Activated CD4-positive, alpha-beta T cell treated with anti-CD3 and anti-CD28 coated beads for 48 hours (primary cell): ENCODE measurements around the gene CHST12.
"Not testable (repeated sequence)": the region's sequence is repeated elsewhere in the genome, so short reads cannot be mapped to it uniquely, and the experiment has no call there.

Experiments used
- DNase-seq: peaks from one replicate; pipeline ENCODE4 v3.0.0-alpha.2; 2020

The CHST12 gene

GRCh38 chr7:2379161-2379560, 24.2 kb upstream of the CHST12 start:
- DNase-seq, result no peak

DNA sequence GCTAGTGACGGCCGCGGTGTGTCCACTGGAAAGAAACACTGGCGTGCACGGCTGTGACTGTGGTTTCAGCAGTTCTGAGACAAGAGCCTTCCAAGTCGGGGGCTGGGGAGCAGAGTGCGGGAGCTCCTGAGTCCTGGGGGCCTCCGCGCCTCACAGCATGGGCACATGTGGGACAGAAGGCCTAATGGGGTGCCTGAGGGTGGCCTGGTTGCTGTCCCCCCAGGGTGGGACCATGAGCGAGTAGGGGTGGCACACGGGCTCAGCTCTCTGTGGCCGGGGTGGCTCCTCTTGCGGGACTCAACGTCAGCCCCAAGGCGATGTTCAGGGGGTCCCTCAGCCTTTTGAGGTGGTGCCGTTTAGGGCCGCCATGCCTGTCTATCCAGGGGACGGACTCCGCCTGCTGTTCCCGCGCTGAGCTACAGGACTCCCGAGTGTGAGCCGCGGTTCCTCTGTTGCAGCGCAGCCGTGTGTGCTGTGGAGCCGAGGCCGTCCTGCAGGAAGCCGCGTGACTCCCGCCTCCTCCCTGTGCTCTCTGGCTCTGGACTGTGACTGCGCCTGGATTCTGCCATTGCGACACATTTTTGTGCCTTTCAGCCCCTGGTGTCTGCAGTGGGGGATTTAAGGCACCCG, 23.5 kb upstream of the CHST12 start:
- DNase-seq, result no peak

DNA sequence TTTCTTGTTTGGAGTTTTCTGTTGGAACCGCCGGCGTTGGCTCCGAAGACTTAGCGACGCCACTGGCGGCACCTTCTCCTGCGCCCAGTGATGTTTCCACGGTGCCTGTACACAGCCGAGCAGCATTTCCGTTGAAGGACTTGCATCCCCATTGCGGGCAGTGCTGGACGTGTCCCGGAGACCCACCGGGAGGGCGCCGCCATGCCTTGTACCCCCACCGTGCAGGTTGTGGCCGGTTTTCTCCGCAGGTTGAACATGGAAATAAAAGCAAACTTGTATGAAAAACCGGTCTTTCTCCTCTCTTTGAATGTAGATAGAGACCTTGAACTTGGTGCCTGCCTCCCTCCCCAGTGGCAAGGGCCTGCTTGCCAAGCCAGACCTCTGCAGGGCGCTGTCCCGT, 22.9 kb upstream of the CHST12 start:
- DNase-seq, result no peak

DNA sequence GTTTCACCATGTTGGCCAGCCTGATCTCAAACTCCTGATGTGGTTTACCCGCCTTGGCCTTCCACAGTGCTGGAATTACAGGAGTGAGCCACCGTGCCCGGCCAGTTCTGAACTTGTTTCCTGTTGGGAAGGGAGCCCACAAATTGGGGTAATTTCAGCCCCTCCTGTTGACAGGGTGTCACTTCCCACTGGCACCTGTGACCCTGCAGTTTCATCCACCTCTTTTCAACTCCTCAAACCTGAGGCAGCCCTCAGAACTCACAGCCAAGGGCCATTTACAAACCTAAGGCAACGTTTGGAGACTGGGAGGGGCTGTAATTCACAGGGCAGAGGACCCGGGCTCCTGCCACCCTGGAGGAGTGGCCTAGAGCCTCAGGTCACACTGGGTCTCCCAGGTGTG, 22.2 kb upstream of the CHST12 start:
- no peak for DNase-seq

DNA sequence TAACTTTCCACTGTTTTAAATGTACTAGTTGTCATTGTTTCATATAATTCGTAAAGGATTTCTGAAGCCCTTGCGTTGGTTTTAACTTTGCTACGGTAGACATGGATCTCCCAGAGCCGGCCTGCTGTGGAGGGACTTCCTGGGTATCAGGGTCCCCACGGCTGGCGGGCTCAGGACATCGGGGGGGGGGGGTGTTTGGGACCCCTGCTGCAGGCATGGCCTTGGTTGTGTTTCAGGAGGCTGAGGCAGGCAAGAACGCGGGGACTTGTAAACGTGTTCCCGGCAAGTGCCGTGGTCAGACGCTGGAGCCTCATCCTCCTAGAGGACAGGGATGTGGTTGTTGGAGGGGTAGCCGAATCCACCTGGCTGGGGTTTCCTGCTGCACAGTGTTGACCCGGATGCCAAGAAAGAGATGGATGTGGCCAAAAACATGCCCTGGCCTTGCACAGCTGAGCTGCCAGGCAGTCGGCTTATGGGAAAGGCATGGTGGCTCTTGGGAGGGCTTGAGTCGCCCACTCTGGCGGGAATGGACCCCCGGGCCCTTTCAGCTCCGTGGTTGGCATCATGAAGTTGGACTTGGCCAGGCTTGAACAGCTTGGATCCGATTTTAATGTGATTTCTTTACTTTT, 21.4 kb upstream of the CHST12 start:
- no peak for DNase-seq

DNA sequence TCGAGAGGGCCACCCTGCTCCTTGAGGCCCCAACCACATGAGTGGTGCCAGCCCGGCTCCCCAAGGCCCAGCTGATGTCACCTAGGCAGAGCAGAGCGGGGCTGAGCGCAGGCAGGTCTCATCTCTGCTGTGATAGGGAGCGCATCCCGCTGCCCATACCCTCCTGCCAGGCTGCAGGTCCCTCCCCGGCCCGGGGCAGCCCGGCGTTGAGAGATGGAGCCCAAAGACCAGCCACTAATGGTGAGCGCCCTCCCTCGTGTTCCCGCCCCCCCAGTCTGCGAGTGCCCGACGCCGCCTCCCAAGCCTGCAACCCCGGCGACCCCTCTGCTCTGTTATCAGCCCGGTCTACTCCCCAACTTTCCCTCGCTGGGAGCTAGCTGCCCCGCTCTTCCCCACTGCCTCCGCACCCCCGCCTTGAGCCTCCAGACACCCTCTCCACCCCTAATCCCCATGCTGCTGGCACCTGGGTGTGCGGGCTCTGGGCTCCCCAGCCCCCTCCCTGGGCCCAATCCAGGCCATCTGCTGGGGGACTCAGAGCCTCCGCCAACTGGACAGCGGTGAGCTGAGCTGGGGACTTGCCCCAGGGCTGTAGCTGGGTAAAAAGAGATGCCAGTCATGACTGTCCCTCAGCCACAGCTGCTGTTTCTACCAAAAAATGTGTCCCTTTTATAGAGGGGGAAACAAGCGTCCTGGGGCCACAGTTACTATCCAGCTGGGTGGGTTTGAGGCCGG, 19.7 kb upstream of the CHST12 start:
- no peak for DNase-seq

DNA sequence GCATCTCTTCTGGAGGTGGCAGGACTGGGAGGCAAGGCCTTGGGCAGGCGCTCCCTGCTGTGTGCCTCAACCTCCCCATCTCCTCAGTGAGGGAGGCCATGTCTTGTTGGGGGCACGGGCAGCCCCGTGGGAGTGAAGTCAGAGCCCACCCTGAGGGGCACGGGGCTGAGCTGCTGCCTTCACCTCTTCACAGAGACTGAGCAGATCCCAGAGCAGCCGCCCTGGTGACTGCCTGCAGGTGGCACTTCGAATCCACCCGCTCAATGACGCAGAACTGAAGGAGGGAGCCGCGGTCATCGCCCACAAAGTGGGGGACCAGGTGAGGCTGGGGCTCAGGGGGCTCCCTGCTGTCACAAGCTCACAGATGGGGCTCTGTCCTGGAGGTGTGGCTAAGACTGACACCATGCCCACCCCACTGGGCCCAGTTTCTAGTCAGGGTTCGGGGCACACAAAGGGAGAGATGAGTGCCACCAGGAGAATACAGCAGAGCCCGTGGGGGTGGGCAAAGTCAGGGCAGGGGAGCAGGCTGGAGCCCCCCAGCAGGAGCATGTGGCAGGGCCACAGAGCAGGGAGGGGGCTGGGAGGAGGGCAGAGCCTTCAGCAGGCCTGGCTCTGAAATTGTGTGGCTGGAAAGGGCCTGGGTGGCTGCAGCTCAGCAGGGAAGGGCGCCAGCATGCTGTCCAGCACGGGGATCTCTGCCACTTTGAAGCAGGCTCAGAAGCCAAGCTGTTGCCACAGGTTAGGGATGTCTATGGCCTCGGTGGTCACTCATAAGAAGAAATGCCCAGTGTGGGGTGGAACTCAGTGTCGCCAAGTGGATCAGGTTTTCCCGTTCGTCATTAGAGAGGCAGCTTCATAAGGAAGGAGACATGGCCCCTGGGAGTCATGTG, 18.8 kb upstream of the CHST12 start:
- no peak for DNase-seq

DNA sequence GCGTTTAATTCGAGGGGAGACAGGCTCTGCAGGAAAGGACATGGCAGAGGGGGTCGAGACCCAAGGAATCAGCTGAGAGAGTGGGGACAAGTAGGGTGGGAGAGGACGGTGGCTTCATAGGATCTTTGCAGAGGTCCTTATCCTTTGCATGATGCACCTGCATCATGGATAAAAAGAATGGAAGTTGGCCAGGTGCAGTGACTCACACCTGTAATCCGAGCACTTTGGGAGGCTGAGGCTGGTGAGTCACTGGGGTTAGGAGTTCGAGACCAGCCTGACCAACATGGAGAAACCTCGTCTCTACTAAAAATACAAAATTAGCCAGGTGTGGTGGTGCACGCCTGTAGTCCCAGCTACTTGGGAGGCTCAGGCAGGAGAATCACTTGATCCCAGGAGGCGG, 17.3 kb upstream of the CHST12 start:
- not testable (repeated sequence) for DNase-seq

DNA sequence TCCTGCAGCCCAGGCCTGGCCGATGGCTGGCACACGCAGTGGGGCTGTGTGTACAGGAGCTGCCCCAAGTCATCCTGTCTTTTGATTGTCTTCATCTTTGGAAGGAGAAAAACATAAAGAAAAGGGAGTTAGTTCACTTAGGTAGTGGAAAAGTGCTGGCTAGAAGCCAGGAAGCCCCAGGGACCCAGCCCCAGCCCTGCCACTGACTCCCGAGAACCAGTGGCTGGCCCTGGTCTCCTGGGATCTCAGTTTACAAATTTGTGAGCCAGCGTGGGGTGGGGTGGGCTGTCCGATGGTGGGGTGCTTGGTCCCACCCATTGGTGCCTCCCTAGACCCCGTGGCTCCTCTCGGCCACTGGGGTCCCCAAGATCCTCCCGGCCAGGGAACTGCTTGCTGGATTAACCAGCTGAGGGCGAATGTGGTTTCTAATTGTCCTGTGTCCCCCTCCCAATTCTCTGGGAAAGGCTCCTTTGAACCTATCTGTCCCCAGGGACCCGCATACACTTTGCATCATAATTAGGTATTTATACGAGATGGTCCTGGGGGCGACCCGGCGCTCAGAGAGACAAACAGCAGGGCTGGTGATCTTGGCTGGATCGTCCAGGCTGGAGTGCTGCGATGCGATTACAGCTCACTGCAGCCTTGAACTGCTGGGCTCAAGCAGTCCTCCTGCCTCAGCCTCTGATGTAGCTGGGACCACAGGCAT, 16.3 kb upstream of the CHST12 start:
- no peak for DNase-seq

GRCh38 chr7:2387897-2388636, 15.3 kb upstream of the CHST12 start:
- DNase-seq, result no peak

GRCh38 chr7:2388637-2388954, 14.8 kb upstream of the CHST12 start:
- DNase-seq, result no peak

GRCh38 chr7:2390020-2390816, 13.2 kb upstream of the CHST12 start:
- not testable (repeated sequence) for DNase-seq

DNA sequence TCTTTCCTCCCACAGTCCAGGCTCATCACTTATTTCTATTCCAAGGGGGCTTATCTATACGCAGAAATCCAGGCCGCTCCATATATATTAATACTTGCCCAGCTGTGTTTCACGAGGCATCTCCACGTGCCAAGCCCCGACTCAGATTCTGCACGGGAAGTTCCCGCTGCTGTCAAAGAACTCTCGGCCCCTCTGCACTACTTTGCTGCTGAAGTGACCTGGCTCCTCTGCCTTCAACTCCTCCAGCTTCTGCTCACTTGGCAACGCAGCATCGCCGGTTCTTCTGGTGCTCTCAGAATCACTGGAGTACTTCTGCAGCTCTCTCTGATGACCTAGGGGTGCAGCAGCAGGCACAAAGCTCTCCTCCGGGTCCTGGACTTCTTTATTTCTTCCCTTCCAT, 9.7 kb upstream of the CHST12 start:
- no peak for DNase-seq

DNA sequence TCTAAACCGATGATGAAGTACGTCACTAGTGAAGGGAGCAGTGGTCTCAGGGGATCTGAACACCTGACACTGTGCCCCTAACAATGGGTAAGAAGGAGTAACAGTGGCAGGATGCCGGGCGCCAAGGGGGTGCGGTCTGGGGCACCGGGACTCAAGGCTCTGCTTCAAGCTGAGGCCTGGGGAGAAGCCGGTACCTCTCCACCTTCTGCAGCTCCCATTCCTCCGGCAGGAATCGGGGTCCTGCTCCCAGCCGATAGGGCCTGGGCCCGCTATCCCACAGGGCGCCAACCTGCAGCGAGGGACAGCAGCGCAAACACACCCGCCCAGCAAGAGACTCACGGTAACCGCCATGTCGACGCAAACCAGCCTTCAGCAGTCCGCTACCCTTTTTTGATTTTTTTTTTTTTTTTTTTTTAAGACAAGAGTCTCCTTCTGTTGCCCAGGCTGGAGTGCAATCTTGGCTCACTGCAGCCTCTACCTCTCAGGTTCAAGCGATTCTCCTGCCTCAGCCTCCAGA, 8.8 kb upstream of the CHST12 start:
- DNase-seq, result no peak

DNA sequence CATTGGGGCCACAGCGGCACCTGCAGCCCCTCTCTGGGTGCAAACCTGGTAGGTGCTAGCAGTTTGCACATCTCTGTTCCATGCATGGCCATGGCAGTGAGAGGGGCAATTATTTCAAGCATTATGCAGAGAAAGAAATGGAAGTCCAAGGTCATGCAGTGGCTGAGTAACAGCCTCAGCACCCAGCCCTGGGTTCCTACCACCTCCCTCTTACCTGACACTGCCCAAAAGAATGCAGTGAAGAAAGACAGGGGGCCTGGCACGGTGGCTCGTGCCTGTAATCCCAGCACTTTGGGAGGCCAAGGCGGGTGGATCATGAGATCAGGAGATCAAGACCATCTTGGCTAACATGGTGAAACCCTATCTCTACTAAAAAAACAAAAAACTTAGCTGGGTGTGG, 4.9 kb upstream of the CHST12 start:
- no peak for DNase-seq

DNA sequence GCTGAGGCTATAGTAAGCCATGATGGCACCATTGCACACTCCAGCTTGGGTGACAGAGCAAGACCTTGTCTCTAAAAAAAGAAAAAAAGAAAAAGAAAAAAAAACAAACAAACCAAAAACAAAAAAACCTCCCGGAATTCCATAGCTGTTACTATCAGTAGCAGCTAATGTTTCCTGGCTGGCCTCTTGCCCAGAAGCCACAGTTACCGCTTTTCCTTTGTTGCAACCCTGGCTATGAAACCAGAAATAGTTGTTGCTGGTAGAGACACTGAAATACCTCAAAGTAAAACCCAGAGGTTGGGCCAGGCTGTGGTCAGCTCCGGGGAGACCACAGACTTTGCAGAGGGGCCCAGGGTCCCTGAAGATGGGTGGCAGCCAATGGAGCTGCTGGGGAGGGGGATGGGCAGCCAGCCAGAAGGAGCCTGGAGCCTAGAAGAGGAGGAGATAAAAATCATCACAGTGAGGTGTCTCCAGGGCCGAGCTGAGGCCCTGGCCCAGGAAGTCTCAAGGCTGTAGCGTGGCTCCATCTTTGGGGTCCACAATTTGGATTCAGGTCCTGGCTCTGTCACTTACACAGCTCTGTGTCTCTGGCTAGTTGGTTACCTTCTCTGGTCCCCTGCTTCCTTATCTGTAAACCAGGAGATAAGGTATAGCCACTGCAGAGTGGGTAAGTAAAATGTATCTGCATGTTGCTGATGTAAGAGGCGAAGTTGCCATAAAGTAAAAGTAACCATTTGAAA, 3.4 kb upstream of the CHST12 start:
- no peak for DNase-seq

- no peak for DNase-seq
Measured at GRCh38 chr7:2402687-2403013, 761 bp upstream of the CHST12 start.

- DNase-seq, result peak; percentile 48
Measured at GRCh38 chr7:2403718-2404648, 572 bp downstream of the CHST12 start.

- DNase-seq, result no peak
Measured at GRCh38 chr7:2404714-2405119, 1.3 kb downstream of the CHST12 start.
